Fibroblast of lung (primary cell): ENCODE measurements around the gene SNRK. TPM values are rescaled to one million over a fixed set of nuclear protein-coding genes. Genes with fewer than 3 reads are reported as not detected.

Experiments
- DNase-seq, 2 donors: peaks; one replicate each; pipeline versions ENCODE4 v3.0.0 to v3.0.0-alpha.2; 2010; ENCODE audit warnings: low read depth in 2 of 2
- H2AFZ ChIP-seq: 2 replicates; pipeline ENCODE4 v1.5.1; 2012; ENCODE audit warnings: low read length, control low read depth, inconsistent platforms
- H3K27ac ChIP-seq: 2 replicates; pipeline ENCODE4 v1.5.1; 2011; ENCODE audit warnings: low read length, control low read depth; ENCODE audit not compliant: insufficient read depth
- H3K27me3 ChIP-seq: 2 replicates; pipeline ENCODE4 v1.5.1; 2011; ENCODE audit warnings: mild to moderate bottlenecking, low read length; ENCODE audit not compliant: control insufficient read depth, insufficient read depth
- H3K36me3 ChIP-seq: 2 replicates; pipeline ENCODE4 v1.5.1; 2011; ENCODE audit warnings: low read length; ENCODE audit not compliant: control insufficient read depth, insufficient read depth
- H3K4me1 ChIP-seq: 2 replicates; pipeline ENCODE4 v1.5.1; 2011; ENCODE audit warnings: low read length; ENCODE audit not compliant: control insufficient read depth, insufficient read depth; ENCODE audit errors: extremely low read depth
- H3K4me2 ChIP-seq: 2 replicates; pipeline ENCODE4 v1.5.1; 2011; ENCODE audit warnings: low read length, control low read depth; ENCODE audit not compliant: insufficient read depth; ENCODE audit errors: extremely low read depth
- H3K4me3 ChIP-seq, 4 experiments: fragments of 200-600 bp in 1 of 4; sonication (generic) in 1 of 4; replicated peaks in 1 of 4; 2 replicates each; pipeline ENCODE4 v1.5.1; 2011 to 2016; ENCODE audit warnings: low read length in 4 of 4, low read depth in 3 of 4, mild to moderate bottlenecking in 3 of 4, control low read depth in 2 of 4, inconsistent platforms in 1 of 4, mixed read lengths in 1 of 4; ENCODE audit not compliant: insufficient read depth in 1 of 4; ENCODE audit errors: control extremely low read depth in 1 of 4
- H3K79me2 ChIP-seq: 2 replicates; pipeline ENCODE4 v1.5.1; 2012; ENCODE audit warnings: mild to moderate bottlenecking, low read length, inconsistent platforms; ENCODE audit not compliant: control insufficient read depth, insufficient read depth
- H3K9ac ChIP-seq: 2 replicates; pipeline ENCODE4 v1.5.1; 2011; ENCODE audit warnings: mild to moderate bottlenecking, low read length, control low read depth; ENCODE audit not compliant: insufficient read depth
- H3K9me3 ChIP-seq: 2 replicates; pipeline ENCODE4 v1.5.1; 2012; ENCODE audit warnings: low read depth, low read length; ENCODE audit not compliant: control insufficient read depth, insufficient read depth
- H4K20me1 ChIP-seq: 2 replicates; pipeline ENCODE4 v1.5.1; 2011; ENCODE audit warnings: low read length; ENCODE audit not compliant: control insufficient read depth, insufficient read depth; ENCODE audit errors: extremely low read depth
- EZH2 ChIP-seq: IDR thresholded peaks from 2 replicates; pipeline ENCODE4 v1.5.1; 2012; ENCODE audit warnings: low read length, control low read depth, mild to moderate bottlenecking; ENCODE audit errors: missing control alignments
- polyA plus RNA-seq, 2 donors: library from polyadenylated mRNA; depleted of rRNA in 1 of 2; stranded (reverse) in 1 of 2; unstranded in 1 of 2; fragments of >200 nt; gene quantifications; 2 replicates each; pipeline ENCODE4 v1.2.1, GENCODE V29; 2011 to 2012; ENCODE audit warnings: missing spikeins in 1 of 2
- total RNA-seq: library from RNA; depleted of rRNA; stranded (reverse); fragments of >200 nt; gene quantifications from 2 replicates; pipeline ENCODE4 v1.2.1, GENCODE V29; 2014
- TF ChIP-seq, protein P1 (sequence below), 2 donors: IDR thresholded peaks in 1 of 2; conservative IDR thresholded peaks in 1 of 2; 1 replicate in 1 of 2; 2 replicates in 1 of 2; pipeline ENCODE4 v1.5.1; 2011 to 2012; ENCODE audit warnings: low read length in 2 of 2, control low read depth in 1 of 2, inconsistent platforms in 1 of 2, low read depth in 1 of 2, mild to moderate bottlenecking in 1 of 2

Gene SNRK
- total and polyA plus RNA-seq, 2 donors (not counting 1 experiment from before 2014, with no cell fraction given), result 11.9 to 22.6 TPM

DNA sequence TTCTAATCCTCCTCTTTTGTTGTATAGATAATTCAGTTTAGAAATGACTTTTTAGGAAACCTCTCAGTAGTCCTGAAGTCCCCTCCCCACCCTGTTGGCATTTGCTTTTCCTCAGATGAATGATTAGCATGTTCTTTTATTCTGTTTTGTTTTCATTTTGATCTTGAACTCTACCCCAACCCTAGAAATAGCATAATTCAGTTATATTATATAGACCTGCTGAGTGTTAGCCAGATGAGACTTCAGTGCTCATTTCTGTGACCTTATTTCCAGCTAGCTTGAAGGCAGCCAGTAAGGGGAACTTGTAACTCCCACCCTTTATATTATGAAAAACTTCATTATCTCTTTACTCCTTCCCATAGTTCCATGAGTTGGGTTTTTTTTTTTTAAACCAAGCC is 41.2 kb downstream of the SNRK start:
- H3K9me3 ChIP-seq, result no peaks in the 10 kb centered on the region
- TF ChIP-seq, protein P1, sequence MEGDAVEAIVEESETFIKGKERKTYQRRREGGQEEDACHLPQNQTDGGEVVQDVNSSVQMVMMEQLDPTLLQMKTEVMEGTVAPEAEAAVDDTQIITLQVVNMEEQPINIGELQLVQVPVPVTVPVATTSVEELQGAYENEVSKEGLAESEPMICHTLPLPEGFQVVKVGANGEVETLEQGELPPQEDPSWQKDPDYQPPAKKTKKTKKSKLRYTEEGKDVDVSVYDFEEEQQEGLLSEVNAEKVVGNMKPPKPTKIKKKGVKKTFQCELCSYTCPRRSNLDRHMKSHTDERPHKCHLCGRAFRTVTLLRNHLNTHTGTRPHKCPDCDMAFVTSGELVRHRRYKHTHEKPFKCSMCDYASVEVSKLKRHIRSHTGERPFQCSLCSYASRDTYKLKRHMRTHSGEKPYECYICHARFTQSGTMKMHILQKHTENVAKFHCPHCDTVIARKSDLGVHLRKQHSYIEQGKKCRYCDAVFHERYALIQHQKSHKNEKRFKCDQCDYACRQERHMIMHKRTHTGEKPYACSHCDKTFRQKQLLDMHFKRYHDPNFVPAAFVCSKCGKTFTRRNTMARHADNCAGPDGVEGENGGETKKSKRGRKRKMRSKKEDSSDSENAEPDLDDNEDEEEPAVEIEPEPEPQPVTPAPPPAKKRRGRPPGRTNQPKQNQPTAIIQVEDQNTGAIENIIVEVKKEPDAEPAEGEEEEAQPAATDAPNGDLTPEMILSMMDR (conservative IDR thresholded peaks at IDR 0.05 in 1 of 2, IDR thresholded peaks at IDR 0.05 in 1 of 2; ENCODE audit: low read depth in 1 of 2, low read length in 2 of 2), result no peak
- TF ChIP-seq EZH2, result no peak
- no peak for DNase-seq
- H3K79me2 ChIP-seq, result peaks cover 9% of the 10 kb centered on the region
- no peaks in the 10 kb centered on the region for H3K36me3 ChIP-seq
- no peaks in the 10 kb centered on the region for H3K27me3 ChIP-seq
- no peak overlapping the region for H3K4me3 ChIP-seq
- no peak overlapping the region for H3K4me2 ChIP-seq
- H4K20me1 ChIP-seq, result no peaks in the 10 kb centered on the region
- no peak overlapping the region for H3K9ac ChIP-seq
- H2AFZ ChIP-seq, result no peak overlapping the region
- no peak overlapping the region for H3K27ac ChIP-seq
- no peaks in the 10 kb centered on the region for H3K4me1 ChIP-seq

DNA sequence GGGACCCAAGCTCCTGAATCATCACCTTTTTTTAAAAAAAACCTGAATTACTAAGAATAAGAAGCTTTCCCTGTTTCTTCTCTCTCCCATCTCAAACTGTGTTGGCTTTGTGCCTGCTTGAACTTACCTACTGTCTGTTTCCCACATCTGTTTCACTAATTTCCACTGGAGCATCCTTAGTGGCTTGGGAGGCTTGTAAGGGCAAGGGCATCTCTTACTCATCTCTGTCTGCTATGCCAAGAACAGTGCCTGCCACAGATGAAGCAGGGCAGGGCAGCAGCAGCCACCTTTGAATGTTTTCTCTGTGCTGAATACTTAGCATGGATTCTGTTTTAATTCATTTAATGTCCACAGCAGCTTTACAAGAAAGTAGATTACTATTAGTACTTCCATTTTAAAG is 42.3 kb downstream of the SNRK start:
- H3K27me3 ChIP-seq, result no peaks in the 10 kb centered on the region
- H3K9ac ChIP-seq, result no peak overlapping the region
- H3K79me2 ChIP-seq, result peaks cover 5% of the 10 kb centered on the region
- no peak overlapping the region for H3K4me3 ChIP-seq
- H4K20me1 ChIP-seq, result no peaks in the 10 kb centered on the region
- no peak for DNase-seq
- H3K36me3 ChIP-seq, result no peaks in the 10 kb centered on the region
- no peak for TF ChIP-seq EZH2
- H3K9me3 ChIP-seq, result no peaks in the 10 kb centered on the region
- H3K27ac ChIP-seq, result no peak overlapping the region
- no peaks in the 10 kb centered on the region for H3K4me1 ChIP-seq
- H2AFZ ChIP-seq, result no peak overlapping the region
- H3K4me2 ChIP-seq, result no peak overlapping the region

DNA sequence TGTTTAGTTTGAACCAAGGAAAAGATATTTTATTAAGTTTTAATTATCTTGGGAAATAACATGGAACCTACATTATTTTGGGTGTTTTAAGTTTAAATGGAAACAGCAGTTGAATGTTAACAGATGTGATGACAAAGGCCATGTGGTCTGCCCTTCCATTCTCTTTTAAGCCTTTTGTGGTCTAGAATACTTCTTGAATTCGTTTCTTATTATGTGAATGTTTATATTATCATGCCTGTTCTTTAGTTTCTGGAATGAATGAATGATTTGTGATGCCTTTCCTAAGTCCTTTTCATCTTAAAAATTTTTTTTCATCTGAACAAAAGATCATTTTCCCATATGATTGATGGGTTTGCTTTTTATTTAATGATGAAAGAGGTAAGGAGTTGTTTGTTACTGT is 44.6 kb downstream of the SNRK start:
- H3K9ac ChIP-seq, result no peak overlapping the region
- peak; percentile 51 to 72 for DNase-seq
- H3K36me3 ChIP-seq, result no peaks in the 10 kb centered on the region
- TF ChIP-seq, protein P1 (conservative IDR thresholded peaks at IDR 0.05 in 1 of 2, IDR thresholded peaks at IDR 0.05 in 1 of 2; ENCODE audit: low read depth in 1 of 2, low read length in 2 of 2), result no peak
- no peak for TF ChIP-seq EZH2
- H3K4me3 ChIP-seq, result no peak overlapping the region
- no peak overlapping the region for H3K4me2 ChIP-seq
- H3K27me3 ChIP-seq, result no peaks in the 10 kb centered on the region
- H3K79me2 ChIP-seq, result peaks cover 4% of the 10 kb centered on the region
- no peaks in the 10 kb centered on the region for H4K20me1 ChIP-seq
- no peaks in the 10 kb centered on the region for H3K4me1 ChIP-seq
- no peaks in the 10 kb centered on the region for H3K9me3 ChIP-seq
- no peak overlapping the region for H3K27ac ChIP-seq
- H2AFZ ChIP-seq, result no peak overlapping the region
